Forelimb muscle (tissue), 1 donor: ENCODE results near the gene TMEM52. TPM values are rescaled to one million over a fixed set of nuclear protein-coding genes. Genes with fewer than 3 reads are reported as not detected.

Experiments used
- DNase-seq: peaks from one replicate; pipeline ENCODE4 v3.0.0-alpha.2; 2013; ENCODE audit warnings: low read depth
- polyA plus RNA-seq: library from polyadenylated mRNA; unstranded; fragments of 120-200 nt; gene quantifications from one replicate; pipeline ENCODE4 v1.2.1, GENCODE V29; 2013; ENCODE audit not compliant: insufficient read length

The TMEM52 gene
- polyA plus RNA-seq, result 91.6 TPM

- DNase-seq, result no peak
Observed at GRCh38 chr1:1918901-1919303, at the start of gene TMEM52. Gene TMEM52, minus strand, starts transcription at chr1:1919279. Its CDS starts 14 bp downstream, at chr1:1919265.

DNA sequence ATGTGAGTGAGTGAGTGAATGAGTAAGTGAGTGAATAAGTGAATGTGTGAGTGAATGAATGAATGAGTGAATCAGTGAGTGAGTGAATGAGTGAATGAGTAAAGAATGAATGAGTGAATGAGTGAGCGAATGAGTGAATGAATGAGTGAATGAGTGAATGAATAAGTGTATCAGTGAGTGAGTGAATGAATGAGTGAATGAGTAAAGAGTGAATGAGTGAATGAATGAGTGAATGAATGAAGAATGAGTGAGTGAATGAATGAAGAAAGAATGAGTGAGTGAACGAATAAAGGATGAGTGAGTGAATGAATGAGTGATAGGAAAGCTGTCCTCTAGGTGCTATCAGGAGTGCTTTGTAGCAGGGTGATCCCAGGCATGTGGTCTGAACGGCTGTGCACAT lies 48.8 kb upstream of the TMEM52 start:
- no peak for DNase-seq

GRCh38 chr1:1967151-1967550 lies 48.1 kb upstream of the TMEM52 start:
- DNase-seq, result no peak

DNA sequence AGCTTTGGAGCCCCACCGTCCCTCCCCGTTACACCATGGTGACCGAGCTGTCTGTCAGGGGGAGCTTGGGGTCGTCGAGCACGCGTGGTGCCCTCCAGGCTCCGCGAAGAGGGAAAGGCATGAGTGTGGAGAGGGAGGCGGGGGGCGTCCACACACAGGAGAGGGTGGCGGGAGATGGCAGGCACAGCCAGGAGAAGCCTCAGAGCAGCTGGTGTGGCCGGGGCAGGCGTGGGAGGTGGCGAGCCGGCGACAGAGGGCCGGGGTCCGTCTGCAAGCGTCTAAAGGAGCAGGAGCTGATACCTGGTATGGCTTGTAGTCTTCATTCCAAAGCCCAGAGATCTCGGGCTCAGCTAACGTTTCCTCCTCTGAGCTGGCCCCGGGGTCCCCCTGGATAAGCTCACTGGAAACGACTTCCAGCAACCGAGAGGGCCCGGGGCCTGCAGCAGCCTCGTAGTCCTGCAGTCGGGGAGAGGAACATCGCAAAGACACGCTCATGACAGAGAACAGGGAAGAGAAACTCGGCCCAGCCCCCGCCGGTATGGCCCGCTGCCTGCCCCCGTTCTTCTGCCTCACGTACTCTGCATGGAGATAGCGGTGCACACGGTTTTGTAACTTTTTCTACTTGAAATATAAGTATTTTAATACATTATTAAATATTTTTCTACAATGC lies 47.1 kb upstream of the TMEM52 start:
- DNase-seq, result no peak

GRCh38 chr1:1965546-1965945 lies 46.5 kb upstream of the TMEM52 start:
- no peak for DNase-seq

- no peak for DNase-seq
Observed at GRCh38 chr1:1964811-1965210, 45.7 kb upstream of the TMEM52 start.

- no peak for DNase-seq
Observed at GRCh38 chr1:1963570-1963969, 44.5 kb upstream of the TMEM52 start.

DNA sequence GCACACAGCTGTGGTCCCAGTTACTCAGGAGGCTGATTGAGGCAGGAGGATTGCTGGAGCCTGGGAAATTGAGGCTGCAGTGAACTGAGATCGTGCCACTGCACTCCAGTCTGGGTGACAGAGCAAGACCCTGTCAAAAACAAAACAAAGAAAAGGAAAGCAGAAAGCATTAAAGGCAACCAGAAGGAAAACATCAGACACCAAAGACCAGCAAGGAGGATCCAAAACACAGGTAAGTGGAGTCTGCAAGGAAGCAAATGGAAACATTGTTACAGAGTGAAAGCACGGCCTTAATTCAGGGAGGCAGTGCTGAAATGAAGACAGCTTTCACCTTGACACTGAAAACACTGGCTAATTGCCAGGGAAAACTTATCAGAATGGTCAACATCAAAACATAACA lies 43.7 kb upstream of the TMEM52 start:
- DNase-seq, result no peak

DNA sequence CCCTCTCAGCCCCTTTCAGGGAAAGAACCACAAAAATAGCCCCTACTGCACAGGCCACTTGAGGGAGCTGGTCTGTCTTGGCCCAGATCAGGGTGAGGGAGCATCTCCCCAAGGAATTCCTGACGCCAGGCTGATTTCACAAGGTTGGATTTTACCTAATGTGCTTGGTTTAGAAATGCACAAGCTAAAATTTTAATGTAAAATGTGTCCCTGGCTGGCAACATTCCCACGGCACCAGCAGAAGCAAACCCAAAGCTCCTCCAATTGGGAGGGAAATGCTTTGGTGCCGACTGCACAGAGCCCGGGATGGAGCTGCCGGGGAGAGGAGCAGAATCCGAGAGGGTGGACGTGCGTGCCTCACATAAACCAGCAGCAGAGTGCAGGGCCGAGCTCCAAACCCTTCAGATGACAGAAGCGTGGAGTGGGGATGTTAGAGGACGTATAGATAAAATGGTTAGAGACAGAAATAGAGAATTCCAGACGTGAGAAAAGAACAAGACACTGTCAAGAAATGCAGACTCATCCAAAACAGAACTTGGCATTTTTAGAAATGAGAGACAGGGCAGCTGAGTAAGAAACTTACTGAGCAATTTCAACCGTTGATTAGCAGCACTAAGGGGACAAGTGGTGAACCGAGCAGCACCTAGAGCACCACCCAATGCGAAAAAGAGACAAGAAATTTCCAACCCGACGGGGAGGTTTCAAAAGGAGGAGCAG lies 41.6 kb upstream of the TMEM52 start:
- no peak for DNase-seq

DNA sequence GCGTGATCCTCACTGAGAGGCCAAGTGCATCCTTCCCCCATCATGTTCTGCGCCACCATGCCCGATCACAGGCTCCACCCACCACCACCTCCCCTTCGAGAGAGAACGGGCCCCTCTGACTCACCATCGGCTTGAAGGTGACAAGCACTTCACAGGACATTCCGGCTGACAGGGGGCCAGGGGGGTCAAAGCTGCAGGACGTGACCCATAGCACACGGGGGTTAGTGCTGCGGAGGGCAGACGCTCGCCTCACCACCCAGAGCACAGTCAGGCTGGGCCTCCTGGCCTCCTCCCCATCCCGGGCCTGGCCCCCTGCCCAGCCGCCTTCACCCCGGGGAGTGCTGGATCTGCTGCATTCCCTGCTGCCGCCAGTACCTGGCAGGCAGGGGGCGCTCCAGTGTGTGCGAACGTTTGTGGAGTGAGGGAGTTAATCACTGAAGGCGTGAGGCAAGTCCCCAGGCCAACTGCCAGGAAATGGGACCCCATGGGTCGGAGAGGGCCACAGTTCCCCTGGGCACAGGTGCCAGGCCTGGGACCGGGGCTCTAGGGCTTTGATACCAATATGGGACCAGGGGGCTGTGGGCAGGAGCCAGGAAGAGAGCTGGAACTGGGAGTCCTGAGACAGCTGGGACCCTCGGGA lies 40.9 kb upstream of the TMEM52 start:
- DNase-seq, result no peak

GRCh38 chr1:1959459-1959839 lies 40.4 kb upstream of the TMEM52 start:
- DNase-seq, result no peak

DNA sequence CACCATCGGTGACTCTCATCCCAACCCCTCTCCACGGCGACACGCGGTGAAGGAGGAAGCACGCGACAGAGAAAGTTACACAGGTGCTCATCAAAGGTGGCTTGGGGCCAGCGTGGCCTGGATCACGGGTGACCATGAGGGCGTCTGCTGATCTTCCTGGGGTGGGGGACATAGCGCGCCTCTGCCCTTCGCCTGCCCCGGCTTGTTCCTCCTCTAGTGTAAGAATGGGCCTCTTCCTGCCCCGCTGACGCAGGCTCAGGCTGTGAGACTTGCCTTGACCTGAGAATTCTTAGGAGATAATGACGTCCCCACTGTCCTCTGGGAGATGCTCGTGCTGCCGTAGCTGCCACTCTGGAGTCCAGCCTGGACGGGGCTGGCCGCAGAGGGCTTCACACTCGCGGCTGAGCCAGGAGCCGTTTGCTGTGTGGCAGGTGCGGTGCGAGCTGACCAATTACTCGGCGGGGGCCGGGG lies 39.0 kb upstream of the TMEM52 start:
- DNase-seq, result no peak

DNA sequence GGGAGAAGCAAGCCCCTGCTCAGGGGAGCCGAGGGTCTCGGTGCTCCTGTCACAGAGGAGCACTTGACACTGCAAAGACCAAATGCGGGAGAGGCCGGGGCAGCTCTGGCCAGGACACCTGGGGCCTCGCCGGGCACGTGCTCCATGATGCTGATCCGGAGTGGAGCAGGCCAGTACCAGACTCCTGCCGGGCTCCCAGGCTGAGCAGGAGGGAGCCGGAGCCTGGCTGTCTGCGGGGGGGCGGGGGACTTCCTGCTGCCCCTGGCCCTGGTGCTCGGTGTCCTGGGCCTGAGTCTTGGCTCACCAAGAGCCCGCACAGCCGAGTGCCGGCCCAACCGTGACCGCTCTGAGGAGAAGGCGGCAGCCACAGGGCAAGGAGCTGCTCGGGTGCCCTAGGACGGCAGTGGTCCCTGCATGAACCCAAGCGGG lies 38.5 kb upstream of the TMEM52 start:
- DNase-seq, result no peak

DNA sequence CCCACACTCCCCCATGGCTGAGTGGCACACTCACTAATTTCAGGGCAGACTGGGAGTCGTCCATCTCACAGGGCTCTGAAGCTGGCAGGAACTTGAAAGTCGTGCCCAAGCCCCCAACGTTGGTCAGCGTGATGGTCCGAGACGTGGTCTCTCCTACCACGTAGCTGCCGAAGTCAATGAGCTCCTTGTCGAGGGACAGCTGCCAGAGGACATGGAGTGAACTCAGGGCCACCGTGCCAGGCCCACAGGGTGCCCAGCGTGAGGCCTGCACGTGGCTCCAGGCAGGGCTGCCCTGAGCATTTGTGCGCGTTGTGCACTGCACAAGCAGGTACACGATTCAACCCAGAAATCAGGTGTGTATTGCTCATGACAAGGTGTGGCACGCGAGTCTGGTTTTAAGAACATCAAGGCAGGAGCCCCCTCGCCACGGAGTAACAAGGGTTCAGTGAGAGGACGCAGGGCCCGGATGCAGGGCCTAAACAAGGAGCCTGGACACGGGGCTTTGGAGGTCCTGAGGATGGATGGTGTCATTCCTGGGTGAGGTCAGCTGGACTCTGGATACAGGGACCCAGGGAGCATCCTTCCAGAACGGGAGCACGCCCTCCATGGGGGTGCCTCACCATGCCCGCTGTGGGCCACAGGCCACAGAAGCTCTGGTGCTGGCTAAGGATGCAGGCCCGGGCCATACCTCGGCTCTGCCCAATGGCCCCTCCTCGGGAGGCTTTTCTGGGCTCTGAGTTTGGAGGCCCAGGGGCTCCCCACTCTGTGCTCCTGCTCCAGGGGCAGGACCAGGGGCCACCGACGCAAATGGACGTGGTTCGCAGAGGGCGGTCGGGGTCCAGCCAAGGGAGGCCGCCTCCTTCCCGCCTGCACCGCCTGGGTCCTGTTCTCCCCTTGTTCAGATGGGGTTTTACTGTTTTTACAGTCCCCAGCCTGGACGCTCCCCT lies 37.8 kb upstream of the TMEM52 start:
- no peak for DNase-seq

DNA sequence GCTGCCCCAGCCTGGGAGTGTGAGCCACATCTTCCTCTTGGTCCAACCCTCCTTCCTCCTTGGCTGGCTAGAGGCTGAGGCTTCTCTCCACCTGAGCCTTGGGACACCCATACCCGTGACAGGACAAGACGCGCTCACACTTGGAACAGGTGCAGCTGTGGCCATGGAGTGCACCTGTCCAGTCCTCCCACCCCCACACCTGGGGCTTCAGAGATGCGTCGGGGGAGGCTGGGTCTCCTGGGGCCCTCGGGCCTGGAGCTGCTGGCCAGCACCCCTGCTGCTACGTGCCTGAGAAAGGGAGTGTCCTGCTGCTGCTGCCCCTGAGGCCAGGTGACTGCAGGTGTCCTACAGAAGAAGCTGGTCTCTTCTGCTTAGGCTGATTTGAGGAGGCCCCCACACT lies 37.0 kb upstream of the TMEM52 start:
- no peak for DNase-seq

GRCh38 chr1:1955621-1956094 lies 36.6 kb upstream of the TMEM52 start:
- no peak for DNase-seq

GRCh38 chr1:1954831-1955441 lies 35.9 kb upstream of the TMEM52 start:
- DNase-seq, result no peak

GRCh38 chr1:1954015-1954414 lies 34.9 kb upstream of the TMEM52 start:
- DNase-seq, result no peak

- no peak for DNase-seq
Observed at GRCh38 chr1:1950940-1951339, 31.9 kb upstream of the TMEM52 start.

- DNase-seq, result no peak
Observed at GRCh38 chr1:1948783-1949182, 29.7 kb upstream of the TMEM52 start.

- no peak for DNase-seq
Observed at GRCh38 chr1:1947493-1947892, 28.4 kb upstream of the TMEM52 start.
